Panc1 (cell line): ENCODE results near the gene CCR5AS.

ENCODE experiments used
- POLR2AphosphoS5 ChIP-seq: IDR thresholded peaks from 2 replicates; pipeline ENCODE4 v1.6.1; 2012; ENCODE audit warnings: mild to moderate bottlenecking, low read depth, low read length, moderate library complexity
- REST ChIP-seq, 2 experiments: IDR thresholded peaks; 2 replicates each; pipeline ENCODE4 v1.6.1; 2011 to 2012; ENCODE audit warnings: low read depth in 2 of 2, control low read depth in 1 of 2, low read length in 1 of 2, mild to moderate bottlenecking in 1 of 2, moderate library complexity in 1 of 2; ENCODE audit not compliant: insufficient read depth in 1 of 2
- SIN3A ChIP-seq: IDR thresholded peaks from 2 replicates; pipeline ENCODE4 v1.6.1; 2012; ENCODE audit warnings: low read depth, mild to moderate bottlenecking, low read length, moderate library complexity, borderline replicate concordance; ENCODE audit not compliant: insufficient read depth
- TCF7L2 ChIP-seq: IDR thresholded peaks from 2 replicates; pipeline ENCODE4 v1.6.1; 2011; ENCODE audit warnings: mild to moderate bottlenecking, low read depth, low read length, inconsistent platforms
- TF ChIP-seq, protein P1 (sequence below): fragments of 450-650 bp; IDR thresholded peaks from 2 replicates; pipeline ENCODE4 v1.5.1; 2017; ENCODE audit warnings: mild to moderate bottlenecking

- TF ChIP-seq, protein P1, sequence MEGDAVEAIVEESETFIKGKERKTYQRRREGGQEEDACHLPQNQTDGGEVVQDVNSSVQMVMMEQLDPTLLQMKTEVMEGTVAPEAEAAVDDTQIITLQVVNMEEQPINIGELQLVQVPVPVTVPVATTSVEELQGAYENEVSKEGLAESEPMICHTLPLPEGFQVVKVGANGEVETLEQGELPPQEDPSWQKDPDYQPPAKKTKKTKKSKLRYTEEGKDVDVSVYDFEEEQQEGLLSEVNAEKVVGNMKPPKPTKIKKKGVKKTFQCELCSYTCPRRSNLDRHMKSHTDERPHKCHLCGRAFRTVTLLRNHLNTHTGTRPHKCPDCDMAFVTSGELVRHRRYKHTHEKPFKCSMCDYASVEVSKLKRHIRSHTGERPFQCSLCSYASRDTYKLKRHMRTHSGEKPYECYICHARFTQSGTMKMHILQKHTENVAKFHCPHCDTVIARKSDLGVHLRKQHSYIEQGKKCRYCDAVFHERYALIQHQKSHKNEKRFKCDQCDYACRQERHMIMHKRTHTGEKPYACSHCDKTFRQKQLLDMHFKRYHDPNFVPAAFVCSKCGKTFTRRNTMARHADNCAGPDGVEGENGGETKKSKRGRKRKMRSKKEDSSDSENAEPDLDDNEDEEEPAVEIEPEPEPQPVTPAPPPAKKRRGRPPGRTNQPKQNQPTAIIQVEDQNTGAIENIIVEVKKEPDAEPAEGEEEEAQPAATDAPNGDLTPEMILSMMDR = no peak
- TF ChIP-seq REST (IDR thresholded peaks at IDR 0.05; ENCODE audit: insufficient read depth in 1 of 2, low read depth in 2 of 2, low read length in 1 of 2) = no peak
- TF ChIP-seq POLR2AphosphoS5 = no peak
- TF ChIP-seq SIN3A = no peak
- TF ChIP-seq TCF7L2 = no peak
Measured at GRCh38 chr3:46354478-46354877, 52.4 kb downstream of the CCR5AS start.
